Immature natural killer cell (primary cell): ENCODE results near the gene PRDX6. TPM values are rescaled to one million over a fixed set of nuclear protein-coding genes. Genes with fewer than 3 reads are reported as not detected.
"Not testable (repeated sequence)": the region's sequence is repeated elsewhere in the genome, so short reads cannot be mapped to it uniquely, and the experiment has no call there.

Experiments
- DNase-seq, 3 donors: peaks; one replicate each; pipeline ENCODE4 v3.0.0; 2022; ENCODE audit warnings: mixed read lengths in 1 of 3
- H3K27ac Mint-ChIP-seq, 6 donors: one replicate each; pipeline ENCODE4 v1.8.0; 2020; ENCODE audit warnings: mixed read lengths in 6 of 6, mild to moderate bottlenecking in 5 of 6, inconsistent platforms in 4 of 6, moderate library complexity in 3 of 6
- H3K27me3 Mint-ChIP-seq, 3 donors: one replicate each; pipeline ENCODE4 v1.8.0; 2020 to 2021; ENCODE audit warnings: low read depth in 3 of 3, mild to moderate bottlenecking in 3 of 3, mixed read lengths in 3 of 3, moderate library complexity in 3 of 3, inconsistent platforms in 1 of 3
- H3K36me3 Mint-ChIP-seq, 3 donors: one replicate each; pipeline ENCODE4 v1.8.0; 2020; ENCODE audit warnings: mixed read lengths in 3 of 3, inconsistent platforms in 2 of 3, mild to moderate bottlenecking in 2 of 3
- H3K4me1 Mint-ChIP-seq, 2 donors: one replicate each; pipeline ENCODE4 v1.8.0; 2020; ENCODE audit warnings: inconsistent platforms in 2 of 2, mild to moderate bottlenecking in 2 of 2, mixed read lengths in 2 of 2, moderate library complexity in 1 of 2
- H3K4me3 Mint-ChIP-seq, 5 donors: one replicate each; pipeline ENCODE4 v1.8.0; 2020; ENCODE audit warnings: mild to moderate bottlenecking in 5 of 5, mixed read lengths in 5 of 5, inconsistent platforms in 3 of 5, moderate library complexity in 3 of 5
- H3K9me3 Mint-ChIP-seq, 6 donors: one replicate each; pipeline ENCODE4 v1.8.0; 2020; ENCODE audit warnings: mild to moderate bottlenecking in 6 of 6, mixed read lengths in 6 of 6, inconsistent platforms in 4 of 6, moderate library complexity in 3 of 6
- polyA plus RNA-seq, 3 donors: library from polyadenylated mRNA; unstranded; fragments of 300-500 nt; fragmentation: Illumina TruSeq; gene quantifications; one replicate each; pipeline ENCODE4 v1.2.3, GENCODE V29; 2021

PRDX6 gene
- polyA plus RNA-seq, 3 donors from 2014 or later = 104 to 138 (median 108) TPM

DNA sequence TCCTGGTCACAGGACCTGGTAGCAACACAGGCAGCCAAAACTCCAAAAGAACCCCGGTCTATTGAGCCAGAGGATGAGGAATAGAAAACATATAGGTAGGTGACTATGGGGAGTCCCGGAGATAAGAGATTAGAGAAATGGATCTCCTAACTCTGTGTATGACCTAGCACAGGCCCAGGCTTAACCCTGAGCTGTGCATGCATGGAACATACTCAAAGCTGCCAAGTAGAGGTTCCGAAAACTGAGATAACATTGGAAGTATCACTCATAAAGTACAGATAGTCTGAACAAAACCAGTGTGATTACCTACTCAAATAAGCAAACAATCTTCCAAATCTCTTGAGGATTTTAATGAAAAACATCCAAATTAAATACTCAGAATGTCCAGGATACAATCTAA lies 31.5 kb upstream of the PRDX6 start:
- no peak overlapping the region for H3K4me3 Mint-ChIP-seq
- H3K9me3 Mint-ChIP-seq = peaks cover 0 to 14% (median 2%) of the 10 kb centered on the region in 6 donors
- DNase-seq = no peak
- peaks cover 12 to 25% of the 10 kb centered on the region in 2 donors for H3K4me1 Mint-ChIP-seq
- H3K36me3 Mint-ChIP-seq = peaks cover 36 to 47% (median 44%) of the 10 kb centered on the region in 3 donors
- H3K27me3 Mint-ChIP-seq = peaks cover 0 to 2% (median 0%) of the 10 kb centered on the region in 3 donors
- H3K27ac Mint-ChIP-seq = no peak overlapping the region

DNA sequence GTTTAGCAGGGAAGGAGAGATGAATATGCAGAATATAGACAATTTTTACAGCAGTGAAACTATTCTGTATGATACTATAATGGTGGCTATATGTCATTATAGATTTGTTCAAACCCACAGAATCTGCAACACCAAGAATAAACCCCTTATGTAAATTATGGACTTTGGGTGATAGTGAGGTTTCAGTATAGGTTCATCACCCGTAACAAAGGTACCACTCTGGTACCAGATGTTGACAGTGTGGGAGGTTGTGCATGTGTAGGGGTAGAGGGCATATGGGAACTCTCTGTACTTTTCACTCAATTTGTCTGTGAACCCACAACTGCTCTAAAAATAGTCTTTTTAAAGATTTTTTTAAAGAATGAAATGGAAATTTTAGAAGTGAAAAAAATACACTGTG lies 29.9 kb upstream of the PRDX6 start:
- Mint-ChIP-seq H3K4me3 (no peak overlapping the region), H3K9me3 (peaks cover 0 to 14% (median 2%) of the 10 kb centered on the region in 6 donors), H3K27me3 (peaks cover 0 to 2% (median 0%) of the 10 kb centered on the region in 3 donors), H3K4me1 (peaks cover 12 to 25% of the 10 kb centered on the region in 2 donors), H3K36me3 (peaks cover 37 to 40% (median 39%) of the 10 kb centered on the region in 3 donors), H3K27ac (no peak overlapping the region)
- no peak for DNase-seq

DNA sequence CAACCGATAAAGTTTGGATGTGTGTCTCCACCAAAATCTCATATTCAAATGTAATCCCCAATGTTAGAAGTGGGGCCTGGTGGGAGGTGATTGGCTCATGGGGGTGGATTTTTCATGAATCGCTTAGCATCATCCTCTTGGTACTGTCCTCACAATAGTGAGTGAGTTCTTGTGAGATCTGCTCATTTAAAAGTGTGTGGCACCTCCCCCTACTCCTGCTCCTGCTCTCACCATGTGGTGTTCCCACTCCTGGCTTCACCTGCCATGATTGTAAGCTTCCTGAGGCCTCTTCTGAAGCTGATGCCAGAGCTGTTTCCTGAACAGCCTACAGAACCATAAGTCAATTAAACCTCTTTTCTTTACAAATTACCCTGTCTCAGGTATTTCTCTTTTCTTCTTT lies 28.2 kb upstream of the PRDX6 start:
- Mint-ChIP-seq H3K9me3 (peaks cover 0 to 14% (median 2%) of the 10 kb centered on the region in 6 donors), H3K27me3 (peaks cover 0 to 2% (median 0%) of the 10 kb centered on the region in 3 donors), H3K4me3 (no peak overlapping the region), H3K27ac (peak overlapping the region in 1 of 6 donors; percentile 50), H3K4me1 (peaks cover 12 to 25% of the 10 kb centered on the region in 2 donors), H3K36me3 (peaks cover 35 to 42% (median 38%) of the 10 kb centered on the region in 3 donors)
- no peak for DNase-seq

DNA sequence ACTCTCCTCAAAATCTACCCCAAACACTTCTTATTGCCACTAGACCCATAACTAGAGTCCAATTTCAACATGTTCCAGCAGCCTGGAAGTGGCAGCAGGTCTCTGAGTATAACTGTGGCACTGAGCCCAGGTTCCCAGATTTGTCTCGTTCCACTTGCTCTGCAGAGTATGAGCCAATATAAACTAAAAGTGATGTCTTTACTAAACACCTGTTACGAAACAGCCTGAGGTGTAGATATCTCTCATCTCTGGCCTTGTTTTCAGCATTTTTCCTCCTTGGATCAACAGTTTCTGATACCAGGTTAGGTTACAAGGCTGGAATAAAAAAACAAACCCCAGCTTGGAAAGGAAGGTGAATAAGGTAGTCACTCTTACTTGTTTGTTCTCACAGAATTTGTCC lies 25.2 kb upstream of the PRDX6 start:
- DNase-seq = no peak
- Mint-ChIP-seq H3K4me1 (peaks cover 25 to 29% of the 10 kb centered on the region in 2 donors), H3K9me3 (peaks cover 0 to under 1% (median 0%) of the 10 kb centered on the region in 6 donors), H3K36me3 (peaks cover 29 to 31% (median 29%) of the 10 kb centered on the region in 3 donors), H3K27me3 (no peaks in the 10 kb centered on the region), H3K27ac (peak overlapping the region in 1 of 6 donors; percentile 42), H3K4me3 (no peak overlapping the region)

DNA sequence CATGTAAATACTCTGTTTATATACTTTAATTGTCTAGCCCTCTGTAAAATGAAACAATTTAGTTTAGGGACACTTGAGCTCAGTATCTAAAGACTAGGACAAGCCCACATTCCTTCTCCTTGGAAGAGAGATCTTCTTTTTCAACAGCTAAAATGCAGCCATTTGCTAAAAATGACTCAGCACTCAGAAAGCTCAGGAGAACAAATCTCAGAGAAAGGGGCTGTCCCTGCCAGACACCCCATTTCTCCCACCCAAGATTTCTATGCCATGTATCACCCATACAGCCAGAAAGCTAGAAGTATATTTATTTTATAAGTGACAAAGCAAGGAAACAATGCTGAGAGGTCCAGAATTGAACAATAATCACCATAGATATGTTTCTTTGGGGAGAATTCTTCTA lies 23.2 kb upstream of the PRDX6 start:
- no peak for DNase-seq
- peaks cover 20 to 29% (median 23%) of the 10 kb centered on the region in 3 donors for H3K36me3 Mint-ChIP-seq
- H3K4me3 Mint-ChIP-seq = no peak overlapping the region
- no peaks in the 10 kb centered on the region for H3K9me3 Mint-ChIP-seq
- peak overlapping the region in 2 of 6 donors; percentile 21 to 56 for H3K27ac Mint-ChIP-seq
- H3K4me1 Mint-ChIP-seq = peaks cover 25 to 29% of the 10 kb centered on the region in 2 donors
- H3K27me3 Mint-ChIP-seq = no peaks in the 10 kb centered on the region

DNA sequence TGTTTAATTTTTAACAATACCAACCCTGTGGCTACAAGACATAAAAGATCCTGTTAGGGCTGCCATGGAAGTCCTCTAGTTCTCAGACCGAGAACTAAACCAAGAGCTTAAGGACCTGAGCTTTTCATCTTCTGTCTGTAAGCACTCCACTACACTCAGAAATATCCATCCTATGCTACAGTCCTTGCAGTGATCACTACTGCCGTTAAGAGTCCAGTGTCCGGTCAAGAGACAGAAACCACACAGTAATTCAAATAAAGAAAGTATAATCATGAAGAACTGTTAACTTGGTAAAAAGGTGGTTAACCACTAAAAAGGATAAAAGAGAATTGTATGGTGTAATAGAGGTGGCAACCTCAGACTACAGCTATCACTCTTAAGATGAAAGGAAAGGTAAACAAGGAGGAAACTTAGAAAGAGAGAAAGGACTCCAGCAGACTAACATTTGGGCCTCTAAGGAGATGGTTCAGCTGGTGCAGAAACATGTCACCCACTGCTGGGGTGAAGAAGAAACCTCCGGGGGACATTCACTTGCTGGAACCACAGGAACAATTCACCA lies 22.1 kb upstream of the PRDX6 start:
- DNase-seq = peak; percentile 36 to 49 (median 37)

DNA sequence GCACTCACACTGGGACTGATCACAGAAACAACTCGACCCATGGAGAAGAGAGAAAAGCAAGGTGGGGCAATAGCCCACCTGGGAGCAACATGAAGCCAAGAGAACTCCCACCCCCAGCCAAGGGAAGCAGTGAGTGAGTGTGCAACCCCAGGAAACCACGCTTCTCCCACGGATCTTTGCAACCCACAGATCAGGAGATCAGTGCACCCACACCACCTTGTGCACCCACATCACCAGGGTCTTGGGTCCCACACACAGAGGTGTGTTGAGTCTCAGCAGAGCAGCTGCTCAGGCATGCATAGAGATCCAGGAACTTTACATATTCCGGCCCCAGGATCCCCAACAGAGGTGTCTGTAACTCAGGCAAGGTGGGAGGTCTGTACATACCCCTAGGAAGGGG lies 17.2 kb upstream of the PRDX6 start:
- Mint-ChIP-seq H3K27me3 (no peaks in the 10 kb centered on the region), H3K4me1 (peaks cover 33 to 52% of the 10 kb centered on the region in 2 donors), H3K36me3 (peaks cover 30 to 54% (median 49%) of the 10 kb centered on the region in 3 donors), H3K4me3 (no peak overlapping the region), H3K27ac (peak overlapping the region in 1 of 6 donors; percentile 20), H3K9me3 (peaks cover 0 to 14% (median 3%) of the 10 kb centered on the region in 6 donors)
- no peak for DNase-seq

More for the DNA sequence above, 22.1 kb upstream of the PRDX6 start:
- peaks cover 23 to 30% (median 26%) of the 10 kb centered on the region in 3 donors for H3K36me3 Mint-ChIP-seq
- peaks cover 29 to 31% of the 10 kb centered on the region in 2 donors for H3K4me1 Mint-ChIP-seq
- no peaks in the 10 kb centered on the region for H3K27me3 Mint-ChIP-seq
- peak overlapping the region; percentile 3 to 79 (median 32) for H3K27ac Mint-ChIP-seq
- H3K4me3 Mint-ChIP-seq = peak overlapping the region in 3 of 5 donors; percentile 12 to 47 (median 36)
- H3K9me3 Mint-ChIP-seq = no peaks in the 10 kb centered on the region

DNA sequence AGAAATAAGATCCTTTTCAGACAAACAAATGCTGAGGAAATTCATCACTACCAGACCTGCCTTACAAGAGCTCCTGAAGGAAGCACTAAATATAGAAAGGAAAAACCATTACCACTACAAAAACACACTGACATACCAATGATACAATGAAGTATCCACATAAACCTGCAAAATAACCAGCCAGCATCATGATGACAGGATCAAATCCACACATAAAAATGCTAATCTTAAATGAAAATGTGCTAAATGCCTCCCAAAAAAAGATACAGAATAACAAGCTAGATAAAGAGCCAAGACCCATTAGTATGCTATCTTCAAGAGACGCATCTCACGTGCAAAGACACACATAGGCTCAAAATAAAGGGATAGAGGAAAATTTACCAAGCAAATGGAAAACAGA lies 14.5 kb upstream of the PRDX6 start:
- not testable (repeated sequence) for H3K27me3 Mint-ChIP-seq, DNase-seq, H3K4me3 Mint-ChIP-seq
- Mint-ChIP-seq H3K27ac (peak overlapping the region in 1 of 6 donors; percentile 21), H3K36me3 (peaks cover 31 to 64% (median 56%) of the 10 kb centered on the region in 3 donors), H3K9me3 (peaks cover 0 to 14% (median 4%) of the 10 kb centered on the region in 6 donors), H3K4me1 (peaks cover 26 to 57% of the 10 kb centered on the region in 2 donors)

DNA sequence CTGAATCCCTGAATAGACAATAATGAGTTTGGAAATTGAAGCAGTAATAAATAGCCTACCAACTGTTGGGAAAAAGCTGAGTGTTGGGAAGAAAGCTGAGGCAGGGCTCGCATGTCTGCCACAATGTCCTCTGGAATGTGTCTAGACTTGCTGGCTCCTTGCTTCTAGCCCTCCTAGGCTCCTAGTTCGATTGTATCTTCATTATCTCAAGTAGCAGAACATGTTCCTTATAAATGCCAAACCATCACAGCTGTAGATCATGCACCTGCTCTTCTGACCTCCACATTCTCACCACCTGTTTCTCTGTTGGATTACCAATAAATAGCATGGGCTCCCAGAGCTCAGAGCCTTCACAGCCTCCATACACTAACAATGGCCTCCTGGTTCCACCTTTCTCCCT lies 12.9 kb upstream of the PRDX6 start:
- peaks cover 39 to 71% (median 54%) of the 10 kb centered on the region in 3 donors for H3K36me3 Mint-ChIP-seq
- H3K27me3 Mint-ChIP-seq, DNase-seq, H3K27ac Mint-ChIP-seq, H3K4me3 Mint-ChIP-seq: not testable (repeated sequence)
- H3K4me1 Mint-ChIP-seq = peaks cover 38 to 73% of the 10 kb centered on the region in 2 donors
- H3K9me3 Mint-ChIP-seq = peaks cover 0 to 14% (median 4%) of the 10 kb centered on the region in 6 donors

DNA sequence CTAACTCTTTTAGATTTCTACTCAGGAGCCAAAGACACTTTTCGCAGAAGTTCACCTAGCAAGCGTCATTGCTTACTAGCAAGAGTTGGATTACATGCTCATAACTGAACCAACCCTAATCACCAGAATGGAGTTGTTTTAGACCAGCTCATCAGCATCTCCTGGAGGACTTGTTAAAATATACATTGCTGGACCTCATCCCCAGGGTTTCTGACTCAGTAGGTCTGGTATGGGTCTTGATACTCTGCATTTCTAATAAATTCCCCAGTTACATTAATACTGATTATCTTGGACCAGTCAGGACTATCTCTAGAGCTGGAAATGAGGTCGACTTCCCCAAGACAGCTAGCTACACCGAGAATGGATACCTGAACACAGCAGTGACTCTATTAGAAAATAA lies 9.7 kb upstream of the PRDX6 start:
- Mint-ChIP-seq H3K4me3 (no peak overlapping the region), H3K9me3 (peaks cover 8 to 23% (median 10%) of the 10 kb centered on the region in 6 donors), H3K36me3 (peaks cover 41 to 77% (median 57%) of the 10 kb centered on the region in 3 donors), H3K27ac (peak overlapping the region in 1 of 6 donors; percentile 12), H3K27me3 (peaks cover 0 to 1% (median 0%) of the 10 kb centered on the region in 3 donors), H3K4me1 (peaks cover 35 to 64% of the 10 kb centered on the region in 2 donors)
- no peak for DNase-seq

DNA sequence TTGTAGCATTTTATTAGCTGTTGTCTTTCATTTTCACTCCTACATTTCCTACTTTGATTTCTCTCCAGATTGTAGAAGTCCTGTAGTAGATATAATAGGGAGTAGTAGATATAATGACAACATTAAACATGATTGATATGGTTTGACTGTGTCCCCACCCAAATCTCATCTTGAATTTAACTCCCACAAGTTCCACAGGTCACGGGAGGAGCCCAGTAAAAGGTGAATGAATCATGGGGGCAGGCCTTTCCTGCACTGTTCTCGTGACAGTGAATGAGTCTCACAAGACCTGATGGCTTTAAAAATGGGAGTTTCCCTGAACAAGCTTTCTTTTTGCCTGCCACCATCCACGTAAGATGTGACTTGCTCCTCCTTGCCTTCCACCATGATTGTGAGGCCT lies 7.5 kb upstream of the PRDX6 start:
- Mint-ChIP-seq H3K27ac (no peak overlapping the region), H3K4me1 (peaks cover 36 to 62% of the 10 kb centered on the region in 2 donors), H3K27me3 (peaks cover 0 to 1% (median 0%) of the 10 kb centered on the region in 3 donors), H3K9me3 (peaks cover 6 to 13% (median 8%) of the 10 kb centered on the region in 6 donors), H3K4me3 (no peak overlapping the region), H3K36me3 (peaks cover 40 to 57% (median 53%) of the 10 kb centered on the region in 3 donors)
- DNase-seq = no peak

DNA sequence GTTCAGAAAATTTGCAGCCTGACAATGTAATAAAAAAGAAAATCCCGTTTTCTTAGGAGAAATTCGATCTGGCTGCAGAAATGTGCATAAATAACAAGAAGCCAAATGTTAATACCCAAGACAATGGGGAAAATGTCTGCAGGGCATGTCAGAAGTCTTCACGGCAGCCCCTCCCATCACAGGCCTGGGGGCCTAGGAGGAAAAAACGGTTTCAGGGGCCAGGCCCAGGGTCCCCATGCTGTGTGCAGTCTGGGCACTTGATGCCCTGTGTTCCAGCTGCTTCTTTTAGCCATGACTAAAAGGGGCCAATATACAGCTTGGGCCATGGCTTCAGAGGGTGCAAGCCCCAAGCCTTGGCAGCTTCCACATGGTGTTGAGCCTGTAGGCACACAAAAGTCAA lies 6.5 kb upstream of the PRDX6 start:
- Mint-ChIP-seq H3K4me3 (no peak overlapping the region), H3K27me3 (peaks cover 0 to 1% (median 0%) of the 10 kb centered on the region in 3 donors), H3K36me3 (peaks cover 37 to 54% (median 53%) of the 10 kb centered on the region in 3 donors)

DNA sequence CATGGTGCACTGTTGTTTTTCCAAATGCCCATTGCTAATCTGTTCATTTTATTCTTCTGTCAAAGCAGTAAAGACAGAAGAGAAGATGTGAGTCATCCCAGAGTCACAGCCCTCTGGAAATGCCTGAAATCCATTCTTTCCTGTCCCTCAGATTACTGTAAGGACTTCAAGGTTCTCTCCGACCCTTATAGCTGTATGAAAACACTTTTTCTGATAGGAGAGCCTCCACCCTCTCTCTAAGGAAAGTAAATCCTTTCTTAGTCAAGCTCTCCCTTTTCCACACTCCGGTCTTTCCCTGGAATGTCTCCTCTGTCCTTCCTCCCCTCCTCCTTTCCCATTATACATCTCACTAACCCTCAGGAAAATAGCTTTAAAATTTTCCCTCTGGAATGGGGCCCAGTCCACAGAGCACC lies 3.5 kb upstream of the PRDX6 start:
- peaks cover 4 to 12% (median 8%) of the 10 kb centered on the region in 6 donors for H3K9me3 Mint-ChIP-seq
- peak overlapping the region in 1 of 5 donors; percentile 45 for H3K4me3 Mint-ChIP-seq
- H3K4me1 Mint-ChIP-seq = peaks cover 48 to 62% of the 10 kb centered on the region in 2 donors

More for the DNA sequence above, 6.5 kb upstream of the PRDX6 start:
- no peak for DNase-seq
- Mint-ChIP-seq H3K9me3 (peaks cover 6 to 13% (median 8%) of the 10 kb centered on the region in 6 donors), H3K27ac (no peak overlapping the region), H3K4me1 (peaks cover 39 to 63% of the 10 kb centered on the region in 2 donors)

More for the DNA sequence above, 3.5 kb upstream of the PRDX6 start:
- Mint-ChIP-seq H3K36me3 (peaks cover 27 to 37% (median 28%) of the 10 kb centered on the region in 3 donors), H3K27ac (peak overlapping the region in 5 of 6 donors; percentile 47 to 92 (median 81)), H3K27me3 (peaks cover 5 to 8% (median 5%) of the 10 kb centered on the region in 3 donors)
- no peak for DNase-seq
